ENCODE results near the gene RBMS1.

RBMS1 gene

DNA sequence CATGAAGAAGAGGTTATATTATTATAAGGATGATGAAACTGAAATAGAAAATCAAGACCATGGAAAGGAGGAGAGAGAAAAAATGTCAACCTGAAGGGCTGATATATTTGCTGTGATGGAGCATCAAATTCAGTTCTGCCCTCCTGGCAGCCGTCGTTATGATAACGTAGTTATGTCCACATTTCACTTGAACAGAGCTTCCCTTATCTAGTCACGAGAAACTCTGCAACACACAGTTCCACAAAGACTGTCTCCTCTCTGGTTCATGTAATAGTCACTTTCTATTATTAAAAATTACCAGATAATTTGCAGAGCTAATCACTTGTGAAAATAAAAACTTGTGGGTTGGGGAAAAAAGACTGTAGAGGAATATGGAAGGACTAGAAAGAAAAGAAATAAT is 19.5 kb upstream of the RBMS1 start:
- Histone ChIP-seq H3K4me1 (ENCODE audit: low read depth, poor library complexity, severe bottlenecking) (no peaks in the 10 kb centered on the region), H2AFZ (ENCODE audit: low read depth) (no peak overlapping the region), H3K4me2 (no peak overlapping the region), H3K79me2 (ENCODE audit: insufficient read depth, low read depth) (no peaks in the 10 kb centered on the region), H3K27me3 (ENCODE audit: insufficient read depth, low read depth) (no peaks in the 10 kb centered on the region), H3K9ac (no peak overlapping the region), H3K27ac (no peak overlapping the region), H4K20me1 (ENCODE audit: insufficient read depth) (no peaks in the 10 kb centered on the region), H3K4me3 (IDR thresholded peaks at IDR 0.05; ENCODE audit: insufficient read depth, low read depth, low read length) (no peak overlapping the region), H3K36me3 (ENCODE audit: insufficient read depth) (no peaks in the 10 kb centered on the region)
- TF ChIP-seq, protein P1, sequence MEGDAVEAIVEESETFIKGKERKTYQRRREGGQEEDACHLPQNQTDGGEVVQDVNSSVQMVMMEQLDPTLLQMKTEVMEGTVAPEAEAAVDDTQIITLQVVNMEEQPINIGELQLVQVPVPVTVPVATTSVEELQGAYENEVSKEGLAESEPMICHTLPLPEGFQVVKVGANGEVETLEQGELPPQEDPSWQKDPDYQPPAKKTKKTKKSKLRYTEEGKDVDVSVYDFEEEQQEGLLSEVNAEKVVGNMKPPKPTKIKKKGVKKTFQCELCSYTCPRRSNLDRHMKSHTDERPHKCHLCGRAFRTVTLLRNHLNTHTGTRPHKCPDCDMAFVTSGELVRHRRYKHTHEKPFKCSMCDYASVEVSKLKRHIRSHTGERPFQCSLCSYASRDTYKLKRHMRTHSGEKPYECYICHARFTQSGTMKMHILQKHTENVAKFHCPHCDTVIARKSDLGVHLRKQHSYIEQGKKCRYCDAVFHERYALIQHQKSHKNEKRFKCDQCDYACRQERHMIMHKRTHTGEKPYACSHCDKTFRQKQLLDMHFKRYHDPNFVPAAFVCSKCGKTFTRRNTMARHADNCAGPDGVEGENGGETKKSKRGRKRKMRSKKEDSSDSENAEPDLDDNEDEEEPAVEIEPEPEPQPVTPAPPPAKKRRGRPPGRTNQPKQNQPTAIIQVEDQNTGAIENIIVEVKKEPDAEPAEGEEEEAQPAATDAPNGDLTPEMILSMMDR (conservative IDR thresholded peaks at IDR 0.05; ENCODE audit: low read depth, low read length) = no peak

DNA sequence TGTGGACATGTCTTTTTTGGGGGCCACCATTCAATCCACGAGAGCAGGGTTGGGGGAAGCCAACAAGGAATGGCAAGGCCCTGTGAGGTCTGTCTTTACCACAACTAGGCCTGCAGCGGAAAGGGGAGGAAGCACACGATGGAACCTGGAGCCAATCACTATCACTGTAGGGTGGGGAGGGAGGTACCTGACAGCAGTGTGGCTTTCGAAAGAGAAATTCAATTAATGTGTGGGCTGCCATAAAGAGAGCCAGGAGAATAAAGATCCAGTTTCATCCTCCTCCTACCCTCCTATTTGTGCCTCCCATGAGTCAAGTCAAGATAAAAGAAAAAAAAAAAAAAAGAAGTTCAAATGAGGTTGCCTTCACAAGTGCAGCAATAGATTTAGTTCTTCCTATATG is 18.9 kb upstream of the RBMS1 start:
- Histone ChIP-seq H4K20me1 (ENCODE audit: insufficient read depth) (no peaks in the 10 kb centered on the region), H3K36me3 (ENCODE audit: insufficient read depth) (no peaks in the 10 kb centered on the region), H3K4me2 (no peak overlapping the region), H3K27ac (no peak overlapping the region), H3K4me3 (IDR thresholded peaks at IDR 0.05; ENCODE audit: insufficient read depth, low read depth, low read length) (no peak overlapping the region), H3K9ac (no peak overlapping the region), H3K27me3 (ENCODE audit: insufficient read depth, low read depth) (no peaks in the 10 kb centered on the region), H3K79me2 (ENCODE audit: insufficient read depth, low read depth) (no peaks in the 10 kb centered on the region), H2AFZ (ENCODE audit: low read depth) (no peak overlapping the region), H3K4me1 (ENCODE audit: low read depth, poor library complexity, severe bottlenecking) (no peaks in the 10 kb centered on the region)
- TF ChIP-seq, protein P1 (conservative IDR thresholded peaks at IDR 0.05; ENCODE audit: low read depth, low read length) = no peak

DNA sequence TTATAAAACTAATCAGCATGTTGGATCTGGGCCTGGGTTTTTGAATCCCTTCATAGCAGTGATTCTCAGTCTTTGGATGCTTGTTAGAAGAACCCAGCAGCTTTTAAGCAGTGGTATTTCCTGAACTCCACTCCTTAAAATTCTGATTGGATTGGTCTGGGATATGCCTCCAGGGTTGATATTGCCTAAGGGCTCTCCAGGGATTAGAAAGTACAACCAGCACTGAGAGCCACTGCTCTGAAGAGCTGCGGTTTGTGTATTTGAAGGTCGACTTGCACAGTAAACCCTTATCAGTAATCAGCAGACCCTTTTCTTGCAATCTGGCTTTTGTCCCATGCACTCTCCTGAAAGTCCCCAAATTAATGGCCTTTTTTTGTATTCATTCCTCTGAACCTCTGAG is 17.0 kb upstream of the RBMS1 start:
- no peaks in the 10 kb centered on the region for H3K27me3 ChIP-seq (ENCODE audit: insufficient read depth, low read depth)
- no peaks in the 10 kb centered on the region for H3K79me2 ChIP-seq (ENCODE audit: insufficient read depth, low read depth)
- no peaks in the 10 kb centered on the region for H3K4me1 ChIP-seq (ENCODE audit: low read depth, poor library complexity, severe bottlenecking)
- no peak overlapping the region for H3K9ac ChIP-seq
- H2AFZ ChIP-seq (ENCODE audit: low read depth) = no peak overlapping the region
- no peaks in the 10 kb centered on the region for H3K36me3 ChIP-seq (ENCODE audit: insufficient read depth)
- no peak overlapping the region for H3K4me3 ChIP-seq (IDR thresholded peaks at IDR 0.05; ENCODE audit: insufficient read depth, low read depth, low read length)
- no peaks in the 10 kb centered on the region for H4K20me1 ChIP-seq (ENCODE audit: insufficient read depth)
- no peak overlapping the region for H3K4me2 ChIP-seq
- TF ChIP-seq, protein P1 (conservative IDR thresholded peaks at IDR 0.05; ENCODE audit: low read depth, low read length) = no peak
- no peak overlapping the region for H3K27ac ChIP-seq

DNA sequence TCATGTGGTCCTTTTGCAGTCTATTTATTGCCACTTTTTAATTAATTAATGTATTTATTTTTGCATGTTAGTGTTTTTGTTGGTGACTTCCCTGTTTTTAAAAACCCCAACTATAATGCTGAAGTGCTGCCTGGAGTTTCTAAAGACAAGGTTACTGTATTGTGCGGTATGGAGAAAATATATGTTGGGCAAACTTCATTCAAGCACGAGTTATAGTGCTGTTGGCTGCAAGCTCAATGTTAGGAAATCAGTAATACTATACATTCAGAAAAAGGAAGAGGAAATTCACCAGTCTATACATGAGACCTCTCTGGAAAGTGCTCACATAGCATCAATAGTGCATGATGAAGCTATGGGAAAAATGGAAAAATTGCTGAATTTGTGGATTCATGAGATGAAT is 15.4 kb upstream of the RBMS1 start:
- no peaks in the 10 kb centered on the region for H3K79me2 ChIP-seq (ENCODE audit: insufficient read depth, low read depth)
- no peaks in the 10 kb centered on the region for H3K27me3 ChIP-seq (ENCODE audit: insufficient read depth, low read depth)
- TF ChIP-seq, protein P1 (conservative IDR thresholded peaks at IDR 0.05; ENCODE audit: low read depth, low read length) = no peak
- no peak overlapping the region for H3K27ac ChIP-seq
- H3K36me3 ChIP-seq (ENCODE audit: insufficient read depth) = no peaks in the 10 kb centered on the region
- no peaks in the 10 kb centered on the region for H3K4me1 ChIP-seq (ENCODE audit: low read depth, poor library complexity, severe bottlenecking)
- no peak overlapping the region for H2AFZ ChIP-seq (ENCODE audit: low read depth)
- no peak overlapping the region for H3K4me2 ChIP-seq
- H3K9ac ChIP-seq = no peak overlapping the region
- H4K20me1 ChIP-seq (ENCODE audit: insufficient read depth) = no peaks in the 10 kb centered on the region
- no peak overlapping the region for H3K4me3 ChIP-seq (IDR thresholded peaks at IDR 0.05; ENCODE audit: insufficient read depth, low read depth, low read length)

DNA sequence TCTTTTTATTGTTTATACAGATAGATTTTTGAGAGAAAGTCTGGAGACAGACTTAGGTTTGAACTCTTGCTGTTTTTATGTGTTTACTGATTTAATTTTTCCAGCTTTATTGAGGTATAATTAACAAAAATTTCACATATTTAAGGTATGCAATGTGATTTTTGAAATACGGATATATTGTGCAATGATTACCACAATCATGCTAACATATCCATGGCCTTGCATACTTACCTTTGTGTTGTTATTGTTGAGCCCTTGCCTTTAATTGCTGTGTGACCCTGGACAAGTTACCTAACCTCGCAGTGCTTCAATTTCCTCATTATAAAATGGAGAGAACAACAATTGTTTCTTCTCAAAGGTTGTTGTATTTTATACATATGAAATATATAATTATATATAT is 13.9 kb upstream of the RBMS1 start:
- H3K27me3 ChIP-seq (ENCODE audit: insufficient read depth, low read depth) = no peaks in the 10 kb centered on the region
- H4K20me1 ChIP-seq (ENCODE audit: insufficient read depth) = no peaks in the 10 kb centered on the region
- TF ChIP-seq, protein P1 (conservative IDR thresholded peaks at IDR 0.05; ENCODE audit: low read depth, low read length) = no peak
- no peak overlapping the region for H3K4me3 ChIP-seq (IDR thresholded peaks at IDR 0.05; ENCODE audit: insufficient read depth, low read depth, low read length)
- no peaks in the 10 kb centered on the region for H3K36me3 ChIP-seq (ENCODE audit: insufficient read depth)
- H3K79me2 ChIP-seq (ENCODE audit: insufficient read depth, low read depth) = no peaks in the 10 kb centered on the region
- H3K4me2 ChIP-seq = no peak overlapping the region
- no peak overlapping the region for H2AFZ ChIP-seq (ENCODE audit: low read depth)
- no peaks in the 10 kb centered on the region for H3K4me1 ChIP-seq (ENCODE audit: low read depth, poor library complexity, severe bottlenecking)
- no peak overlapping the region for H3K27ac ChIP-seq
- no peak overlapping the region for H3K9ac ChIP-seq
